Ovary (tissue), 3 donors: Measurements from ENCODE around the gene POC1A.

Source experiments
- EP300 ChIP-seq: sonication (generic); formaldehyde crosslinking; IDR thresholded peaks from one replicate; pipeline ENCODE4 v1.6.1; 2017; ENCODE audit warnings: antibody characterized with exemption
- POLR2A ChIP-seq: fragments of 450-650 bp; IDR thresholded peaks from one replicate; pipeline ENCODE4 v1.6.1; 2017; ENCODE audit warnings: antibody characterized with exemption, mild to moderate bottlenecking, moderate library complexity
- TF ChIP-seq, protein P1 (sequence below), 3 donors: fragments of 450-650 bp in 2 of 3; fragments of 200-600 bp in 1 of 3; IDR thresholded peaks; one replicate each; pipeline versions ENCODE4 v1.5.1 to v1.8.0; 2016 to 2022; ENCODE audit warnings: antibody characterized with exemption in 3 of 3, mild to moderate bottlenecking in 1 of 3
- donor health status: DM: no; HTN: no; CAD: no.

DNA sequence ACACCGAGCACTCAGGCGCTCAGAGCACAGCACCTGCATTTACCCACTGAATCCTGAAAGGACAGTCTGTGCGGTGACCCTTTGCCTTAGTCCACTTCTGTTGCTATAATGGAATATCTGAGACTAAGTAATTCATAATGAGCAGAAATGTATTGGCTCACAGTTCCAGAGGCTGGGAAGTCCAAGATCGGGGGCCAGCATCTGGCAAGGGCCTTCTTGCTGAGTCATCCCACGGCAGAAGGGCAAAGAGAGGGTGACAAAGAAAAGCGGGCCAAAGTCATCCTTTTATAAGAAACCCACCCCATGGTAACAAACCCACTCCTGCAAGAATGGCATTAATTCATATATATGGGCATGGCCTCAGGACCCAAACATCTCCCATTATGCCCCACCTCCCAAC, 27.7 kb downstream of the POC1A start:
- TF ChIP-seq, protein P1, sequence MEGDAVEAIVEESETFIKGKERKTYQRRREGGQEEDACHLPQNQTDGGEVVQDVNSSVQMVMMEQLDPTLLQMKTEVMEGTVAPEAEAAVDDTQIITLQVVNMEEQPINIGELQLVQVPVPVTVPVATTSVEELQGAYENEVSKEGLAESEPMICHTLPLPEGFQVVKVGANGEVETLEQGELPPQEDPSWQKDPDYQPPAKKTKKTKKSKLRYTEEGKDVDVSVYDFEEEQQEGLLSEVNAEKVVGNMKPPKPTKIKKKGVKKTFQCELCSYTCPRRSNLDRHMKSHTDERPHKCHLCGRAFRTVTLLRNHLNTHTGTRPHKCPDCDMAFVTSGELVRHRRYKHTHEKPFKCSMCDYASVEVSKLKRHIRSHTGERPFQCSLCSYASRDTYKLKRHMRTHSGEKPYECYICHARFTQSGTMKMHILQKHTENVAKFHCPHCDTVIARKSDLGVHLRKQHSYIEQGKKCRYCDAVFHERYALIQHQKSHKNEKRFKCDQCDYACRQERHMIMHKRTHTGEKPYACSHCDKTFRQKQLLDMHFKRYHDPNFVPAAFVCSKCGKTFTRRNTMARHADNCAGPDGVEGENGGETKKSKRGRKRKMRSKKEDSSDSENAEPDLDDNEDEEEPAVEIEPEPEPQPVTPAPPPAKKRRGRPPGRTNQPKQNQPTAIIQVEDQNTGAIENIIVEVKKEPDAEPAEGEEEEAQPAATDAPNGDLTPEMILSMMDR (IDR thresholded peaks at IDR 0.05) = no peak
- no peak for TF ChIP-seq EP300
- TF ChIP-seq POLR2A = no peak
